Sigmoid colon (tissue), 7 donors: ENCODE data around the gene COL8A1. TPM values are rescaled to one million over a fixed set of nuclear protein-coding genes. Genes with fewer than 3 reads are reported as not detected.

Experiments
- DNase-seq: peaks from one replicate; pipeline ENCODE4 v3.0.0-alpha.2; 2019
- H3K27ac ChIP-seq, 4 donors: fragments of 200-600 bp; sonication (generic); one replicate each; pipeline ENCODE4 v1.5.1; 2016 to 2019; ENCODE audit warnings: mild to moderate bottlenecking in 1 of 4
- H3K27me3 ChIP-seq, 3 donors: fragments of 200-600 bp; sonication (generic); one replicate each; pipeline ENCODE4 v1.5.1; 2019; ENCODE audit warnings: mild to moderate bottlenecking in 1 of 3
- H3K36me3 ChIP-seq, 4 donors: fragments of 200-600 bp; sonication (generic); one replicate each; pipeline ENCODE4 v1.5.1; 2016 to 2019
- H3K4me1 ChIP-seq, 4 donors: fragments of 200-600 bp; sonication (generic); one replicate each; pipeline ENCODE4 v1.5.1; 2017 to 2019
- H3K4me3 ChIP-seq, 4 donors: fragments of 200-600 bp; sonication (generic); one replicate each; pipeline ENCODE4 v1.5.1; 2017 to 2019; ENCODE audit warnings: mild to moderate bottlenecking in 2 of 4, moderate library complexity in 1 of 4
- H3K9me3 ChIP-seq, 4 donors: fragments of 200-600 bp in 3 of 4; sonication (generic) in 3 of 4; one replicate each; pipeline versions ENCODE4 v1.5.1 to v1.6.1; 2013 to 2019
- CTCF ChIP-seq, 4 experiments: fragments of 450-650 bp in 3 of 4; fragments of 200-600 bp in 1 of 4; IDR thresholded peaks; one replicate each; pipeline ENCODE4 v1.5.1; 2016 to 2019; ENCODE audit warnings: antibody characterized with exemption in 4 of 4, mild to moderate bottlenecking in 3 of 4, moderate library complexity in 2 of 4
- EP300 ChIP-seq, 4 donors: sonication (generic); formaldehyde crosslinking; IDR thresholded peaks; one replicate each; pipeline ENCODE4 v1.6.1; 2017; ENCODE audit warnings: antibody characterized with exemption in 4 of 4
- POLR2A ChIP-seq, 2 donors: fragments of 450-650 bp; IDR thresholded peaks; one replicate each; pipeline ENCODE4 v1.6.1; 2016; ENCODE audit warnings: antibody characterized with exemption in 2 of 2, mild to moderate bottlenecking in 2 of 2, moderate library complexity in 2 of 2
- POLR2AphosphoS5 ChIP-seq, 4 donors: sonication (generic); formaldehyde crosslinking; IDR thresholded peaks; one replicate each; pipeline ENCODE4 v1.6.1; 2017; ENCODE audit warnings: antibody characterized with exemption in 4 of 4
- WGBS, 2 donors: extraction: QIAGEN DNeasy Blood & Tissue Kit; methylation state at CpG; one replicate each; pipeline ENCODE4 v1.1.7; 2013; 5-methylcytosine and 5-hydroxymethylcytosine counted together
- intact Hi-C: fragments of 100-400 bp; cut with DNase I; formaldehyde crosslinking; loops from one replicate; pipeline ENCODE4 v1.15.1; 2023
- polyA plus RNA-seq, 3 donors: library from polyadenylated mRNA; stranded (reverse); fragments of 200-250 nt; gene quantifications; one replicate each; pipeline ENCODE4 v1.2.3, GENCODE V29; 2013
- total RNA-seq, 4 donors: library from RNA; depleted of rRNA; stranded (reverse); fragments of >200 nt; gene quantifications; one replicate each; pipeline ENCODE4 v1.1.0, GENCODE V29; 2016
- donor health status: healthy with polysubstance abuse.
- donor health status: Bipolar disorder and iron deficiency.
- donor health status: healthy.

Gene COL8A1
- total and polyA plus RNA-seq, 7 donors, result 0.23 to 39.6 (median 15.3) TPM

- no peak for DNase-seq
- no peaks in the 10 kb centered on the region for H3K27me3 ChIP-seq
- intact Hi-C loops, result loop anchor here (2.0 kb wide), 1 partner anchor 38 kb away; no protein-coding TSS in a partner anchor
- H3K9me3 ChIP-seq, result no peaks in the 10 kb centered on the region
- peaks cover 0 to 93% (median 69%) of the 10 kb centered on the region in 4 donors for H3K4me1 ChIP-seq
- H3K36me3 ChIP-seq, result no peaks in the 10 kb centered on the region
- WGBS, 2 donors, result 67 to 77% methylated on average over 4 of the region's 4 CpGs
- H3K27ac ChIP-seq, result peak overlapping the region; percentile 67 to 91 (median 84)
- H3K4me3 ChIP-seq, result no peak overlapping the region
- TF ChIP-seq CTCF (IDR thresholded peaks at IDR 0.05), result no peak
- TF ChIP-seq POLR2A (IDR thresholded peaks at IDR 0.05), result no peak
- no peak for TF ChIP-seq POLR2AphosphoS5 (IDR thresholded peaks at IDR 0.05)
- TF ChIP-seq EP300 (IDR thresholded peaks at IDR 0.05), result no peak
Observed at GRCh38 chr3:99648516-99648915, 10.1 kb downstream of the COL8A1 start.

- intact Hi-C loops, result no loop called here
- peak; percentile 76 for DNase-seq
- Histone ChIP-seq H3K9me3 (no peaks in the 10 kb centered on the region), H3K36me3 (no peaks in the 10 kb centered on the region), H3K27me3 (no peaks in the 10 kb centered on the region), H3K4me3 (no peak overlapping the region), H3K27ac (peak overlapping the region; percentile 39 to 91 (median 67)), H3K4me1 (peaks cover 0 to 67% (median 50%) of the 10 kb centered on the region in 4 donors)
- TF ChIP-seq EP300 (IDR thresholded peaks at IDR 0.05) (no peak), POLR2AphosphoS5 (IDR thresholded peaks at IDR 0.05) (peak in 3 of 4 donors; percentile 51 to 58 (median 54)), POLR2A (IDR thresholded peaks at IDR 0.05) (no peak), CTCF (IDR thresholded peaks at IDR 0.05) (no peak)
- WGBS, 2 donors, result 7 to 42% methylated on average over 3 of the region's 3 CpGs
Observed at GRCh38 chr3:99651531-99651930, 13.1 kb downstream of the COL8A1 start.

GRCh38 chr3:99656624-99657023 lies 18.2 kb downstream of the COL8A1 start:
- Histone ChIP-seq H3K9me3 (no peaks in the 10 kb centered on the region), H3K4me3 (no peak overlapping the region), H3K36me3 (no peaks in the 10 kb centered on the region), H3K27ac (peak overlapping the region in 2 of 4 donors; percentile 25 to 73), H3K4me1 (peaks cover 0 to 41% (median 25%) of the 10 kb centered on the region in 4 donors), H3K27me3 (no peaks in the 10 kb centered on the region)
- TF ChIP-seq EP300 (IDR thresholded peaks at IDR 0.05) (no peak), POLR2AphosphoS5 (IDR thresholded peaks at IDR 0.05) (no peak), POLR2A (IDR thresholded peaks at IDR 0.05) (no peak)
- no peak for DNase-seq
- intact Hi-C loops, result no loop called here
- 67 to 76% methylated on average over 3 of the region's 3 CpGs for WGBS, 2 donors

- Histone ChIP-seq H3K4me3 (no peak overlapping the region), H3K36me3 (no peaks in the 10 kb centered on the region), H3K27ac (peak overlapping the region; percentile 1 to 73 (median 68)), H3K4me1 (peaks cover 0 to 25% (median 9%) of the 10 kb centered on the region in 4 donors), H3K9me3 (no peaks in the 10 kb centered on the region), H3K27me3 (no peaks in the 10 kb centered on the region)
- TF ChIP-seq EP300 (IDR thresholded peaks at IDR 0.05), result no peak
- no peak for TF ChIP-seq POLR2AphosphoS5 (IDR thresholded peaks at IDR 0.05)
- no peak for TF ChIP-seq POLR2A (IDR thresholded peaks at IDR 0.05)
- no peak for TF ChIP-seq CTCF (IDR thresholded peaks at IDR 0.05)
- intact Hi-C loops, result no loop called here
- no peak for DNase-seq
- 61 to 71% methylated on average over 2 of the region's 2 CpGs for WGBS, 2 donors
Observed at GRCh38 chr3:99658274-99658673, 19.9 kb downstream of the COL8A1 start.

GRCh38 chr3:99659032-99659431 lies 20.6 kb downstream of the COL8A1 start:
- intact Hi-C loops, result no loop called here
- Histone ChIP-seq H3K9me3 (no peaks in the 10 kb centered on the region), H3K4me3 (no peak overlapping the region), H3K27ac (peak overlapping the region; percentile 1 to 73 (median 68)), H3K36me3 (no peaks in the 10 kb centered on the region), H3K27me3 (no peaks in the 10 kb centered on the region), H3K4me1 (peaks cover 0 to 21% (median 8%) of the 10 kb centered on the region in 4 donors)
- peak; percentile 84 for DNase-seq
- TF ChIP-seq POLR2A (IDR thresholded peaks at IDR 0.05), result no peak
- no peak for TF ChIP-seq EP300 (IDR thresholded peaks at IDR 0.05)
- TF ChIP-seq CTCF (IDR thresholded peaks at IDR 0.05), result no peak
- TF ChIP-seq POLR2AphosphoS5 (IDR thresholded peaks at IDR 0.05), result no peak
- WGBS, 2 donors, result 80 to 89% methylated on average over 6 of the region's 6 CpGs
